Tibial nerve (tissue), 4 donors: ENCODE measurements around the gene ARGLU1.

ENCODE experiments used
- CTCF ChIP-seq, 5 experiments: fragments of 200-600 bp in 3 of 5; fragments of 450-650 bp in 2 of 5; sonication (generic) in 3 of 5; IDR thresholded peaks; one replicate each; pipeline ENCODE4 v1.5.1; 2016 to 2019; ENCODE audit warnings: antibody characterized with exemption in 5 of 5, mild to moderate bottlenecking in 3 of 5, moderate library complexity in 2 of 5
- EP300 ChIP-seq, 2 donors: sonication (generic); formaldehyde crosslinking; IDR thresholded peaks; one replicate each; pipeline ENCODE4 v1.6.1; 2017; ENCODE audit warnings: antibody characterized with exemption in 2 of 2, mild to moderate bottlenecking in 1 of 2
- POLR2A ChIP-seq, 2 donors: fragments of 450-650 bp; IDR thresholded peaks; one replicate each; pipeline ENCODE4 v1.6.1; 2017; ENCODE audit warnings: antibody characterized with exemption in 2 of 2, mild to moderate bottlenecking in 2 of 2, moderate library complexity in 2 of 2

GRCh38 chr13:106503272-106503671 is 64.7 kb downstream of the ARGLU1 start:
- TF ChIP-seq CTCF (IDR thresholded peaks at IDR 0.05): no peak
- TF ChIP-seq POLR2A (IDR thresholded peaks at IDR 0.05): no peak
- TF ChIP-seq EP300 (IDR thresholded peaks at IDR 0.05): no peak
